Lung (tissue), 12 donors: ENCODE results near the gene SDE2. TPM values are rescaled to one million over a fixed set of nuclear protein-coding genes. Genes with fewer than 3 reads are reported as not detected.
A peak's percentile ranks its signal among the peaks of the same experiment; 100 is the strongest.

Source experiments
- ATAC-seq: fragments of 200-7000 bp; cut with Tn5 transposase; one replicate; pipeline ENCODE4 v1.9.1; 2020; ENCODE audit warnings: moderate number of reproducible peaks; ENCODE audit not compliant: insufficient read depth, low FRiP score
- DNase-seq, 3 donors: peaks; one replicate each; pipeline ENCODE4 v3.0.0-alpha.2; 2013 to 2017
- H3K27ac ChIP-seq, 2 donors: one replicate each; pipeline ENCODE4 v1.5.1; 2013; ENCODE audit warnings: mild to moderate bottlenecking in 2 of 2, moderate library complexity in 2 of 2, control low read depth in 1 of 2, inconsistent platforms in 1 of 2, low read depth in 1 of 2, low read length in 1 of 2
- H3K27me3 ChIP-seq, 3 donors: one replicate each; pipeline ENCODE4 v1.5.1; 2013; ENCODE audit warnings: low read length in 2 of 3; ENCODE audit not compliant: control insufficient read depth in 3 of 3, insufficient read depth in 3 of 3
- H3K36me3 ChIP-seq, 4 donors: one replicate each; pipeline ENCODE4 v1.5.1; 2013; ENCODE audit warnings: low read length in 4 of 4, mild to moderate bottlenecking in 1 of 4, moderate library complexity in 1 of 4; ENCODE audit not compliant: control insufficient read depth in 4 of 4, insufficient read depth in 4 of 4
- H3K4me1 ChIP-seq, 5 donors: one replicate each; pipeline ENCODE4 v1.5.1; 2013; ENCODE audit warnings: low read length in 5 of 5, mild to moderate bottlenecking in 2 of 5, moderate library complexity in 1 of 5; ENCODE audit not compliant: control insufficient read depth in 5 of 5, insufficient read depth in 5 of 5
- H3K4me3 ChIP-seq: one replicate; pipeline ENCODE4 v1.5.1; 2013; ENCODE audit warnings: mild to moderate bottlenecking, control low read depth, moderate library complexity
- H3K9ac ChIP-seq, 2 donors: one replicate each; pipeline ENCODE4 v1.5.1; 2013; ENCODE audit warnings: low read length in 2 of 2, control low read depth in 1 of 2; ENCODE audit not compliant: insufficient read depth in 1 of 2
- H3K9me3 ChIP-seq, 4 donors: one replicate each; pipeline ENCODE4 v1.5.1; 2013; ENCODE audit warnings: low read length in 3 of 4, mild to moderate bottlenecking in 1 of 4, moderate library complexity in 1 of 4; ENCODE audit not compliant: control insufficient read depth in 4 of 4, insufficient read depth in 3 of 4
- WGBS, 2 donors: extraction: QIAGEN DNeasy Blood & Tissue Kit; methylation state at CpG; one replicate each; pipeline ENCODE4 v1.1.7; 2013; 5-methylcytosine and 5-hydroxymethylcytosine counted together
- polyA plus RNA-seq, 2 donors: library from polyadenylated mRNA; stranded (reverse); fragments of 200-250 nt; gene quantifications; one replicate each; pipeline ENCODE4 v1.2.1, GENCODE V29; 2013
- total RNA-seq, 2 donors: library from RNA; depleted of rRNA in 1 of 2; stranded (reverse); fragments of >200 nt in 1 of 2; gene quantifications; one replicate each; pipeline ENCODE4 v1.2.1, GENCODE V29; 2014 to 2021
- TF ChIP-seq, protein P1 (sequence below): IDR thresholded peaks from 2 replicates; pipeline ENCODE4 v1.5.1; 2012; ENCODE audit warnings: mild to moderate bottlenecking; ENCODE audit errors: control extremely low read depth, extremely low read depth
- donor health status: control.
- donor health status: control.
- donor health status: Bipolar disorder and iron deficiency.
- donor health status: healthy.
- donor health status: DM: yes; HTN: yes; CAD: no.

Gene SDE2
- total and polyA plus RNA-seq, 4 donors: 6.7 to 35.5 (median 15.2) TPM

DNA sequence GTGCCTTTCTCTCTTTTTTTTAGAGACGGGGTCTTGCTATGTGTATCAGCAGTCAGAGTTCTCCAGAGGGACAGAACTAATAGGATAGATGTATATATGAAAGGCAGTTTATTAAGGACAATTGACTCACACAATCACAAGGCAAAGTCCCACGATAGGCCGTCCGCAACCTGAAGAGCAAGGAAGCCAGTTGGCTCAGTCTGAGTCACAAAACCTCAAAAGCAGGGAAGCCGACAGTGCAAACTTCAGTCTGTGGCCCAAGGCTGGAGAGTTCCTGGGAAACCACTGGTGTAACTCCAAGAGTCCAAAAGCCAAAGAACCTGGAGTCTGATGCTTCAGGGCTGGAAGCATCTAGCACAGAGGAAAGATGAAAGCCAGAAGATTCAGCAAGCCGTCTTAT, 47.1 kb upstream of the SDE2 start:
- Histone ChIP-seq H3K9ac (no peak overlapping the region), H3K27me3 (no peaks in the 10 kb centered on the region), H3K36me3 (no peaks in the 10 kb centered on the region), H3K27ac (no peak overlapping the region), H3K4me1 (no peaks in the 10 kb centered on the region), H3K4me3 (no peak overlapping the region), H3K9me3 (no peaks in the 10 kb centered on the region)
- WGBS, 2 donors: 83 to 86% methylated on average over 6 of the region's 6 CpGs
- DNase-seq (no peak), ATAC-seq (no peak)
- TF ChIP-seq, protein P1, sequence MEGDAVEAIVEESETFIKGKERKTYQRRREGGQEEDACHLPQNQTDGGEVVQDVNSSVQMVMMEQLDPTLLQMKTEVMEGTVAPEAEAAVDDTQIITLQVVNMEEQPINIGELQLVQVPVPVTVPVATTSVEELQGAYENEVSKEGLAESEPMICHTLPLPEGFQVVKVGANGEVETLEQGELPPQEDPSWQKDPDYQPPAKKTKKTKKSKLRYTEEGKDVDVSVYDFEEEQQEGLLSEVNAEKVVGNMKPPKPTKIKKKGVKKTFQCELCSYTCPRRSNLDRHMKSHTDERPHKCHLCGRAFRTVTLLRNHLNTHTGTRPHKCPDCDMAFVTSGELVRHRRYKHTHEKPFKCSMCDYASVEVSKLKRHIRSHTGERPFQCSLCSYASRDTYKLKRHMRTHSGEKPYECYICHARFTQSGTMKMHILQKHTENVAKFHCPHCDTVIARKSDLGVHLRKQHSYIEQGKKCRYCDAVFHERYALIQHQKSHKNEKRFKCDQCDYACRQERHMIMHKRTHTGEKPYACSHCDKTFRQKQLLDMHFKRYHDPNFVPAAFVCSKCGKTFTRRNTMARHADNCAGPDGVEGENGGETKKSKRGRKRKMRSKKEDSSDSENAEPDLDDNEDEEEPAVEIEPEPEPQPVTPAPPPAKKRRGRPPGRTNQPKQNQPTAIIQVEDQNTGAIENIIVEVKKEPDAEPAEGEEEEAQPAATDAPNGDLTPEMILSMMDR: no peak

DNA sequence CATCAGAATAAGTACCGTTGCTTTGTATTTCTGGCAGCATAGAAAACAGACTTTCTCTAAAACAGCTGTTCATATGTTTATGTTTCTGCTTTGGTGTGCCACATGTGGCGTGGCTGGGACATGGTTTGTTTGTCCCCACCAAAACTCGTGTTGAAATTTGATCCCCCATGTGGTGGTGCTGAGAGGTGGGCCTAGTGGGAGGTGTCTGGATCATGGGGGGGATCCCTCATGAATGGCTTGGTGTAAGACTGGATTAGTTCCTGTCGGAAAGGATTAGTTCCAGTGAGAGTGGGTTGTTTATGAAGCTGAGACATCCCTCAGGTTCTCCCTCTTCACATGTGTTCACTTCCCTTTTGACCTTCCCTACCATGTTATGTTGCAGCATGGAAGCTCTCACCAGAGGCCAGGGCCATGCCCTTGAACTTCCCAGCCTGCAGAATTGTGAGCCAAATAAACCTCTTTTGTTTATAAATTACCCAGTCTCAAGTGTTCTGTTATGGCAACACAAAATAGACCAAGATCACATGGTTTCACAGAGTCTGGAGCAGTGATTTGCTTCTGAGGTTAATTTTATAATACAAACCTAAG, 45.5 kb upstream of the SDE2 start:
- peak in 1 of 3 donors; percentile 21 for DNase-seq
- no peaks in the 10 kb centered on the region for H3K36me3 ChIP-seq
- H3K4me3 ChIP-seq: no peak overlapping the region
- TF ChIP-seq, protein P1: no peak
- H3K9me3 ChIP-seq: no peaks in the 10 kb centered on the region
- WGBS, 2 donors: 79 to 90% methylated on average over 4 of the region's 4 CpGs
- ATAC-seq: no peak
- no peak overlapping the region for H3K9ac ChIP-seq
- H3K27me3 ChIP-seq: no peaks in the 10 kb centered on the region
- H3K27ac ChIP-seq: no peak overlapping the region
- no peaks in the 10 kb centered on the region for H3K4me1 ChIP-seq

DNA sequence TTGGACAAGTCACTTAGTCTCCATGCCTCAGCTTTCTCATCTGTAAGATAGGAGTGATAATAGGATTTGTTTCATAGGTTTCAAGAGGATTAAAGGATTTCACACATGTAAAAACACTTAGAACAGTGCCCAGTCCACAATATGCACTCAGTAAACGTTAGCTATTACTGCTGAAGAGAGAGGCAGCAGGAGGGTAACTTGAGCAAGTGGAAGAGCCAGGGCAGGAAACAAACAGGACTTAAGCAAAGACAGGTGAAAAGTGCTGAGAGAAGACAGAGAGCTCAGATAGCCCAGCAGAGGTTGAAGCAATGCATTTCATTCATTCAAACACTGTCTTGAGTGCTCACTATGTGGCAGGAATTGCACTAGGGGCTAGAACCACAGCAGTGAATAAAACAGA, 42.3 kb upstream of the SDE2 start:
- no peak overlapping the region for H3K27ac ChIP-seq
- no peak overlapping the region for H3K9ac ChIP-seq
- no peak for ATAC-seq
- WGBS, 2 donors: 55 to 60% methylated on average over 1 of the region's 1 CpG
- TF ChIP-seq, protein P1: no peak
- no peaks in the 10 kb centered on the region for H3K4me1 ChIP-seq
- H3K27me3 ChIP-seq: no peaks in the 10 kb centered on the region
- no peaks in the 10 kb centered on the region for H3K9me3 ChIP-seq
- no peaks in the 10 kb centered on the region for H3K36me3 ChIP-seq
- no peak for DNase-seq
- no peak overlapping the region for H3K4me3 ChIP-seq

DNA sequence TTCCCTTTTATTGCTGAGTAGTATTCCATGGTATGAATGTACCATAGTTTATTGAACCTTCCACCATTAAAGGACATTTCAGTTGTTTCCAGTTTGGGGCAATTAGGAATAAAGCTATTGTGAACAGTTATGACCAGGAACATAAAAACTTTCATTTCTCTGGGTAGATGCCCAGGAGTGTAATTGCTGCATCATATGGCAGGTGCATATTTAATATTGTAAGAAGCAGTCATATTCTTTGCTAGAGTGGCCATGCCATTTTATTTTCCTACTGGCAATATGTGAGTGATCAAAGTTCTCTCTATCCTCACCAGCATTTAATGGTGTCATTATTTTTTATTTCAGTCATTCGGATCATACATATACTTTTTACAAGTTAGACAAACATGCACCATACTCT, 39.5 kb upstream of the SDE2 start:
- Histone ChIP-seq H3K27ac (no peak overlapping the region), H3K9ac (no peak overlapping the region), H3K36me3 (no peaks in the 10 kb centered on the region), H3K4me3 (no peak overlapping the region), H3K27me3 (no peaks in the 10 kb centered on the region), H3K4me1 (peaks cover 0 to 11% (median 0%) of the 10 kb centered on the region in 5 donors), H3K9me3 (no peaks in the 10 kb centered on the region)
- no peak for ATAC-seq
- WGBS, 2 donors: 92 to 96% methylated on average over 1 of the region's 1 CpG
- TF ChIP-seq, protein P1: no peak
- DNase-seq: no peak
